Heart right ventricle (tissue), 16 donors: Measurements from ENCODE around the gene KRT20. TPM values are rescaled to one million over a fixed set of nuclear protein-coding genes. Genes with fewer than 3 reads are reported as not detected.

Experiments used
- ATAC-seq, 8 donors: fragments of 200-7000 bp; cut with Tn5 transposase; one replicate each; pipeline ENCODE4 v1.9.1; 2020; ENCODE audit warnings: mild to moderate bottlenecking in 8 of 8, moderate library complexity in 8 of 8, moderate number of reproducible peaks in 1 of 8
- DNase-seq, 2 donors: peaks; one replicate each; pipeline ENCODE4 v3.0.0-alpha.2; 2020
- H3K27ac ChIP-seq, 10 donors: fragments of 200-600 bp; sonication (generic) in 2 of 10; one replicate each; pipeline versions ENCODE4 v1.5.0 to v1.8.0; 2020 to 2022; ENCODE audit warnings: mild to moderate bottlenecking in 3 of 10
- H3K27me3 ChIP-seq, 7 donors: fragments of 200-600 bp; one replicate each; pipeline ENCODE4 v1.8.0; 2021 to 2022; ENCODE audit warnings: mild to moderate bottlenecking in 2 of 7
- H3K36me3 ChIP-seq, 9 donors: fragments of 200-600 bp; sonication (generic) in 1 of 9; one replicate each; pipeline versions ENCODE4 v1.5.0 to v1.8.0; 2020 to 2022; ENCODE audit warnings: mild to moderate bottlenecking in 2 of 9
- H3K4me1 ChIP-seq, 9 donors: fragments of 200-600 bp; sonication (generic) in 1 of 9; one replicate each; pipeline versions ENCODE4 v1.5.0 to v1.8.0; 2020 to 2022; ENCODE audit warnings: mild to moderate bottlenecking in 4 of 9
- H3K4me3 ChIP-seq, 10 donors: fragments of 200-600 bp; sonication (generic) in 2 of 10; one replicate each; pipeline versions ENCODE4 v1.5.0 to v1.8.0; 2020 to 2022; ENCODE audit warnings: mild to moderate bottlenecking in 7 of 10, moderate library complexity in 2 of 10
- H3K9me3 ChIP-seq, 11 donors: fragments of 200-600 bp in 10 of 11; sonication (generic) in 2 of 11; one replicate each; pipeline versions ENCODE4 v1.5.0 to v1.8.0; 2013 to 2022; ENCODE audit warnings: mild to moderate bottlenecking in 2 of 11, control low read depth in 1 of 11, moderate library complexity in 1 of 11
- CTCF ChIP-seq, 9 donors: fragments of 200-600 bp; sonication (generic) in 2 of 9; IDR thresholded peaks; one replicate each; pipeline versions ENCODE4 v1.5.0 to v1.8.0; 2021 to 2022; ENCODE audit warnings: antibody characterized with exemption in 9 of 9, mild to moderate bottlenecking in 5 of 9, moderate library complexity in 1 of 9
- WGBS, 2 donors: extraction: QIAGEN DNeasy Blood & Tissue Kit; methylation state at CpG; one replicate each; pipeline ENCODE4 v1.1.7; 2013; ENCODE audit warnings: inconsistent platforms in 1 of 2; 5-methylcytosine and 5-hydroxymethylcytosine counted together
- intact Hi-C, 10 donors: fragments of 100-400 bp; cut with DNase I; formaldehyde crosslinking; loops; one replicate each; pipeline versions ENCODE4 v1.11.1 to v1.14.2; 2022
- polyA plus RNA-seq, 2 donors: library from polyadenylated mRNA; stranded (reverse); fragments of 200-250 nt; gene quantifications; one replicate each; pipeline ENCODE4 v1.2.3, GENCODE V29; 2013
- total RNA-seq, 10 donors: library from RNA; stranded (reverse); fragmentation: NEBNext Ultra II Directional in 3 of 10; extraction: Animal tissue kit (Norgen Biotek cat#: 25700) in 3 of 10; gene quantifications; one replicate each; pipeline versions ENCODE4 v1.2.1 to v1.2.4, GENCODE V29; 2021 to 2023
- donor health status: Arrhythmogenic right ventricular cardiomyopathy.
- donor health status: ischemic (EF 13 %, LVEDD 7.1; RV severe dilation, severe dysfunction).
- donor health status: healthy with polysubstance abuse.
- donor health status: DM: no; HTN: yes; CAD: no.
- donor health status: DM: no; HTN: no; CAD: no.
- donor health status: ischemic (EF 25% LVEDD 6.9; RV normal size, moderate dysfunction).
- donor health status: ischemic (EF 25% LVEDD 5.7; RV mildly dilated, moderate dysfunction).
- donor health status: healthy.
- donor health status: DM: yes; HTN: yes; CAD: no.
- donor health status: Ischemic cardiomyopathy.
- donor health status: ischemic (EF 35%, LVEDD 5.7; RV mildly dilated, moderate dysfunction).
- donor health status: nonischemic (EF 11% LVEDD 7.7; RV severe dilation, severe dysfunction).
- donor health status: DM: yes; HTN: yes; CAD: no.
- donor health status: PGD.
- donor health status: ischemic (EF 29% LVEDD 5.4; RV normal size, mild dysfunction).
- donor health status: nonischemic (EF 23%, LVEDD 6.1; RV moderate dilation, normal function).

Gene KRT20
- total and polyA plus RNA-seq, 12 donors: not detected

GRCh38 chr17:40836020-40836419 is 49.0 kb downstream of the KRT20 start:
- Histone ChIP-seq H3K36me3 (peaks cover 0 to 30% (median 0%) of the 10 kb centered on the region in 9 donors), H3K27me3 (no peaks in the 10 kb centered on the region), H3K27ac (no peak overlapping the region), H3K9me3 (no peaks in the 10 kb centered on the region), H3K4me1 (peaks cover 0 to 15% (median 0%) of the 10 kb centered on the region in 9 donors), H3K4me3 (no peak overlapping the region)
- DNase-seq (no peak), ATAC-seq (no peak)
- WGBS, 2 donors: 97 to 98% methylated on average over 4 of the region's 4 CpGs
- no peak for TF ChIP-seq CTCF (IDR thresholded peaks at IDR 0.05)
- intact Hi-C loops: no loop called here

DNA sequence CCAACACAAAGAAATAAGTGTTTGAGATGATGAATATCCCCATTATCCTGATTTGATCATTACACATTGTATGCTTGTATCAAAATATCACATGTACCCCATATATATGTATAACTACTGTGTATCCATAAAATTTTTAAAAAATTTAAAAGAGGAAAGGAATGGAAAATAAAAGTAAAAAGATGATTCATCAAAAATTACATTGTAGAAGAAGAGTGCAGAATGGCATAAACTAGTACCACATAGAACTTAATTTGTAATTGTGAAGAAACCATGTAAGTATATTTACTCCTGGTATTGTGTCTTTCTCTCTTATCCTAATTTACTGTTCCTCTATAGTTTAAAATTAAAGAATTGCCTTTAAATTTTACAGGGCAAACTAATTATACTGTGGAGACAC is 51.2 kb downstream of the KRT20 start:
- no peak for ATAC-seq
- no peak overlapping the region for H3K27ac ChIP-seq
- no peak for TF ChIP-seq CTCF (IDR thresholded peaks at IDR 0.05)
- no peak overlapping the region for H3K4me3 ChIP-seq
- peaks cover 0 to 24% (median 3%) of the 10 kb centered on the region in 9 donors for H3K4me1 ChIP-seq
- no peaks in the 10 kb centered on the region for H3K27me3 ChIP-seq
- no peak for DNase-seq
- peaks cover 0 to 30% (median 0%) of the 10 kb centered on the region in 9 donors for H3K36me3 ChIP-seq
- no peaks in the 10 kb centered on the region for H3K9me3 ChIP-seq
- intact Hi-C loops: no loop called here

GRCh38 chr17:40832840-40833239 is 52.2 kb downstream of the KRT20 start:
- no peaks in the 10 kb centered on the region for H3K27me3 ChIP-seq
- no peak for TF ChIP-seq CTCF (IDR thresholded peaks at IDR 0.05)
- H3K9me3 ChIP-seq: no peaks in the 10 kb centered on the region
- peaks cover 0 to 30% (median 0%) of the 10 kb centered on the region in 9 donors for H3K36me3 ChIP-seq
- DNase-seq (no peak), ATAC-seq (no peak)
- no peak overlapping the region for H3K4me3 ChIP-seq
- WGBS, 2 donors: 56 to 58% methylated on average over 3 of the region's 3 CpGs
- peak overlapping the region in 5 of 10 donors; percentile 27 to 69 (median 42) for H3K27ac ChIP-seq
- intact Hi-C loops: no loop called here
- peaks cover 0 to 34% (median 10%) of the 10 kb centered on the region in 9 donors for H3K4me1 ChIP-seq

DNA sequence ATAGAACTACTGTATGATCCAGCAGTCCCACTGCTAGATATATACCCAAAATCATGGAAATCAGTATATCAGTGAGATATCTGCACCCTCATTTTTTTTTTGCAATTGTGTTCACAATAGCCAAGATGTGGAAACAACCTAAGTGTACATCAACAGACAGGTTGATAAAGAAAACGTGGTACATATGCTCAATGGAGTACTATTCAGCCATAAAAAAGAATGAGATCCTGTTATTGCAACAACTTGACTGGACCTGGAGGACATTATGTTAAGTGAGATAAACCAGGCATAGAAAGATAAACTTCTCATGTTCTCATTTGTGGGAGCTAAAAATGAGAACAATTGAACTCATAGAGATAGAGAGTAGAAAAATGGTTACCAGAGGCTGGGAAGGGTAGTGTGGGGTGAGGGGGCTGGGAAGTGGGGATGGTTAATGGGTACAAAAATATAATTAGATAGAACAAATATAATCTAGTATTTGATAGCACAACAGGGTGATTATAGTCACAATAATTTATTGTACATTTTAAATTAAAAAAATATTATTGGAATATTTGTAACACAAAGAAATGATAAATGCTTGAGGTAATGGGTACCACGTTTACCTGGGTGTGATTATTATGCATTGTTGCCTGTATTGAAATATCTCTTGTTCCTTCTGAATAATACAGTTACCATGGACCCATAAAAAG is 54.8 kb downstream of the KRT20 start:
- intact Hi-C loops: no loop called here
- H3K27ac ChIP-seq: peak overlapping the region in 1 of 10 donors; percentile 73

More for the DNA sequence above, 54.8 kb downstream of the KRT20 start:
- H3K36me3 ChIP-seq: peaks cover 0 to 20% (median 0%) of the 10 kb centered on the region in 9 donors
- 92 to 95% methylated on average over 2 of the region's 2 CpGs for WGBS, 2 donors
- peaks cover 0 to 41% (median 14%) of the 10 kb centered on the region in 9 donors for H3K4me1 ChIP-seq
- ATAC-seq: no peak
- H3K4me3 ChIP-seq: no peak overlapping the region
- no peak for TF ChIP-seq CTCF (IDR thresholded peaks at IDR 0.05)
- no peaks in the 10 kb centered on the region for H3K27me3 ChIP-seq
- no peaks in the 10 kb centered on the region for H3K9me3 ChIP-seq
- no peak for DNase-seq
